Measurements from ENCODE around the gene PTPRM.

Gene PTPRM

GRCh38 chr18:8003878-8004675 lies 437.0 kb downstream of the PTPRM start:
- no peak for DNase-seq (ENCODE audit: low spot score)

DNA sequence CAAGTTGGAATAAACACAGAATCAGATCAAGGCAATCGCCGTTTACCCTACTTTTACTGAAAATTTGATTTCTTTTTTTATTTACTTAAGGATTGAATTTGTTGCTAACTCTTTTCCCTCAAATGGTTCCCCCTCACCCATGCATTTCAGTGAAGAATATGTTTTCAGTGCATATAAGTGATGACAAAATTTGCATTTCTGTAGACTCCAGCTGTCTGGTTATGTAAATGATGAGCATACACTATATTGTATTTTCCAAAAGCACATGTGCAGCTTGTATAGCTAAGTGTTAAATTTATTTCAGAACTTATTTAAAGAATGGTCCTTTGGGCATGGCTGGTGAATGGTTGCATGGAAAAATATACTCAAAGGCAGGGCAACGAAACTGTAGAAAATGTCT lies 437.7 kb downstream of the PTPRM start:
- DNase-seq (ENCODE audit: low spot score), result no peak

GRCh38 chr18:8005870-8006569 lies 438.9 kb downstream of the PTPRM start:
- no peak for DNase-seq (ENCODE audit: low spot score)

DNA sequence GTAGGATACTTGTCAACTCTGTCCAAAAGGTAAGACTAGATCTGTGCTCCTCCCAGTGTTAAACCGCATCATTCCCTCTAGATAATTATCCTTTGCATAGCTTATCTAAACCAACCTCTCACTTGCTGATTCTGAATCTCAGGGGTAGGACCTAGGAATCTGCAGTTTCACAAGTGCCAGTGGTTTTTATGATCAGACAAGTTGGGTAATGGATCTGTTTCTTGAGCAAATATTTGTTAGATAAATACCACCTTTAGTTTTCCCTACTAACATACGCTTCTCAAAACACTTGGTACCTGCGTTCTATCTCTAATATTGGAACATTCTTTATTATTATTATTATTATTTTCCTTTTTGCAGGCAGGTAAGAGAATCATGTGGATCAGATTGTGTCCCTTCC lies 439.9 kb downstream of the PTPRM start:
- DNase-seq (ENCODE audit: low spot score), result no peak

- DNase-seq (ENCODE audit: low spot score), result no peak
Measured at GRCh38 chr18:8008033-8008432, 440.9 kb downstream of the PTPRM start.

DNA sequence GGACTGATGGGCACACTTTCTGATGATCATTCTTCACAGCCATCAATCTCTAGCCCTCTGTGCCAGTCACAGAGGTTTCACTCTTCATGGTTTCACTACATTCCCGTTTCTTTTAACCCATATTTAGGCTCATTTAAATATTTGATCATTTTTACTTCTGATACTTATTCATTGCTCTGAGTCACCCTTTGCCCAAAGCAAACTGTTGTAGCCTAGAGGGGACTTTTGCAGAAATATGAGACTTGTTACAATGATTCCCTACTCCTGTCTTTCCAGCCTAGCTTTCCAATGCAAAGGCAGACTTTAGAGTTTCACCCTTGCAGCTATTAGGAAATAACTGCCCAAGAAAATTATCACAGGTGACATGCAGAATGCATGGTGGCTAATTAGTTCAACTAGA lies 444.2 kb downstream of the PTPRM start:
- DNase-seq (ENCODE audit: low spot score), result no peak

- no peak for DNase-seq (ENCODE audit: low spot score)
Measured at GRCh38 chr18:8011906-8012305, 444.8 kb downstream of the PTPRM start.

DNA sequence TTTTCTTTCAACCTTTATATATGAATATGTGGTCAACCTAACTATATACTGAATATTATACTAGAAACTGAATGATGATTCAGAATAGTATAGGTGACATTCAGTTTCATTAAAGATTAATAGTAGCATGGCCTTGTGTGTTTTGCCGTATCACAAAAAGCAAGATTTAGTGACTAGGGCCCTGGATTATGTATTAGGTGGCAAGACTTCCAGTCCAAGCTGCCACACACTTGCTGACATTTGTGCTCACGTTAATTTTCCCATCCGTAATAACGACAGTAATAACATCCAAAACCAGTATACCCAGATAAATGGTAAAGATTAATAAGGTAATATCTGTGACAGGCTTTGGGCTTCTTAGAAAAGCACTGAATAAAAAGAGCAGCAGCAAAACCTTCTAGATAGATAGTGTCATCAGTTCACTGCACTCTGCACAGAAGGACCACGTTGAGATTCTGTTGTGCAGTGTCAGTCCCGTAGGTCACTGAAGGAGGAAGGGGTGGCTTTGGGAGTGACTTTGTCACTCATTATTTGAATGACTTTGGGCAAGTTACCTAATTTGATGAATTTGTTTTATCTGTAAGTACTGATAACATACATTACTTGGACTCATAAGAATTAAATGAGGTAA lies 451.7 kb downstream of the PTPRM start:
- DNase-seq (ENCODE audit: low spot score), result no peak

GRCh38 chr18:8019600-8019999 lies 452.5 kb downstream of the PTPRM start:
- no peak for DNase-seq (ENCODE audit: low spot score)

GRCh38 chr18:8020132-8020846 lies 453.2 kb downstream of the PTPRM start:
- no peak for DNase-seq (ENCODE audit: low spot score)

DNA sequence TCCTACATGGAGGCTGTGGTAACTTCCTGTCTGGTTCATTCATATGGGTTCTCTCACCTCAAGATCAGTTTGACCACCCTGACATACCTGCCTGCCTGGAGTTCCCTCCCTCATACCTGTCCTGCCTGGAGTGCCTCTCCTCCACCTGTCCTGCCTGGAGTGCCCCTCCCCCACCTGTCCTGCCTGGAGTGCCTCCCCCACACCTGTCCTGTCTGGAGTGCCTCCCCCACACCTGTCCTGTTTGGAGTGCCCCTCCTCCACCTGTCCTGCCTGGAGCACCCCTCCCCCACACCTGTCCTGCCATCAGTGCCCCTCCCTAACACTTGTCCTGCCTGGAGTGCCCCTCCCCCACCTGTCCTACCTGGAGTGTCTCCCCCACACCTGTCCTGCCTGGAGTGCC lies 461.9 kb downstream of the PTPRM start:
- DNase-seq (ENCODE audit: low spot score), result no peak

DNA sequence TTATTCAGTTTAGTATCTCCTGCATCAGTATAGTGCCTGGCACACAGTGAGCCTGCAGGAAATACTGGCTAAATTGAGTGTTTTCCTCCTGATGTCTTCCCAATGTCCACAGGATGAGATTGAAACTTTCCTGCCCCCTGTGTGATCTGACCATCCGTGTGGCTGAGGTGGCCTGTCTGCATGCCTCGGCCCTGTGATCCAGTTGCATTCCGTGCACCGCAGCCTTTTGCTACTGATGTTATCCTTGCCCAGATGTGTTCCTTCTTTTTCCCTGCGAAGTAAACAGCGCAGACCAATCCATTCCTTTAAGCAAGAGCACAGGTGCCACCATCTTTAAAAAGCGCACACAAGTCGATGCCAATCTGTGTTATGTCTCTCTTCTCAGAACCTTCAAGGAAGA lies 462.6 kb downstream of the PTPRM start:
- DNase-seq (ENCODE audit: low spot score), result no peak

DNA sequence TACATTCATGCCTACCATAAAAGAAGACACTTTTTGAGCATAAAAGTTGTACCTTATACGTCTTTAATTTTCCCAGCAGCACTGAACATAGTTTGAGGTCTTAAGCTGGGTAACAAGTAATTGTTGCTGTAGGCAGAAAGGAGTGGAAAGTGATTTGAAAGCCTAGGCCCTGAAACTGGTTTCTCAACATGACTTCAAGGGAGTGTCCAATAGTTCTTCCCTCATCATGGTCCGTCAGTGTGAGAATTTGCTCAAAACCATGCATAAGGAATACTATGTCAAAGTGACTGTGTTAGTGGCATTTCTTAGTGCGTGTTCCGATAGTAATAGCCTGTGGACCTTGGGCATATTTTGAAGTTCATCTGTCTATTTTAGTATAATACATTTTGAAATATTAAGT lies 463.1 kb downstream of the PTPRM start:
- no peak for DNase-seq (ENCODE audit: low spot score)

GRCh38 chr18:8031496-8031895 lies 464.4 kb downstream of the PTPRM start:
- DNase-seq (ENCODE audit: low spot score), result no peak

DNA sequence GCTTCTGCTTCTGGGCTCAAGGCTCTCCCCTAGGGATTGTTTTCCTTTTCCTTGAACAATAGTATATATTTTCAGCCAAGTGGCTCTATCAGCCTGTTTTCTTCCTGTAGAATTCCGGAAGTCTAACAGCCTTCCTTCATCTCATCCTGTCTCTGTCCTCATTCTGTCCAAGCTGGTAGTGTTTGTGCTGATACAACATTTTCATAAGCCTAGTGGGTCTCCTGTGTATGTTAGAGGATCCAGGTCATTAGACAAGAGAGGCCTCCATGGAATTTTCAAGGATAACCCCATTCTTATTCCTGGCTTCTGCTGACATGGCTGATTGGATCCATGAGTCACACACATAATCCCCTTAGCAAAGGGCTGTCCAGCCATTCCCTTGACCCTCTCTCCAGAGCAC lies 467.6 kb downstream of the PTPRM start:
- no peak for DNase-seq (ENCODE audit: low spot score)

GRCh38 chr18:8036551-8036950 lies 469.4 kb downstream of the PTPRM start:
- no peak for DNase-seq (ENCODE audit: low spot score)

GRCh38 chr18:8037296-8037695 lies 470.2 kb downstream of the PTPRM start:
- no peak for DNase-seq (ENCODE audit: low spot score)

DNA sequence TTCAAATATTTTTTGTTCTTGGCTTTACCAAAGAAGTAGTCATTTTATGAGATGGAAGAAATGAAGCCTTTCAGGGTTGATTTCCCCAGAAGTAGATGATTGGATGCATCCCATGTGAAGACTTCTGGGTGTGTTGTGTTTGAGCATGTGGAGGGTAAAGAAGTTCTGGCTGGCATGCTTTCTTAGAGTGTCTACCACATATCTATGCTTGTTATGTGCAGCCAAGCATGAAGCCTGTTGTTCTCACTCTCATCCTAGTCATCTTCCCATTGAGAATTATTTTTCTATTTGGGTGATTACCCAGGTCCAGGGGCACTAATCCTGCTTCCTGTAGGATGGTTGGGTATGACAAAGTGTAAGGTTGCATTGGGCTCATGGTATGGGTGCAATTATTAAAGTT lies 472.9 kb downstream of the PTPRM start:
- DNase-seq (ENCODE audit: low spot score), result no peak

DNA sequence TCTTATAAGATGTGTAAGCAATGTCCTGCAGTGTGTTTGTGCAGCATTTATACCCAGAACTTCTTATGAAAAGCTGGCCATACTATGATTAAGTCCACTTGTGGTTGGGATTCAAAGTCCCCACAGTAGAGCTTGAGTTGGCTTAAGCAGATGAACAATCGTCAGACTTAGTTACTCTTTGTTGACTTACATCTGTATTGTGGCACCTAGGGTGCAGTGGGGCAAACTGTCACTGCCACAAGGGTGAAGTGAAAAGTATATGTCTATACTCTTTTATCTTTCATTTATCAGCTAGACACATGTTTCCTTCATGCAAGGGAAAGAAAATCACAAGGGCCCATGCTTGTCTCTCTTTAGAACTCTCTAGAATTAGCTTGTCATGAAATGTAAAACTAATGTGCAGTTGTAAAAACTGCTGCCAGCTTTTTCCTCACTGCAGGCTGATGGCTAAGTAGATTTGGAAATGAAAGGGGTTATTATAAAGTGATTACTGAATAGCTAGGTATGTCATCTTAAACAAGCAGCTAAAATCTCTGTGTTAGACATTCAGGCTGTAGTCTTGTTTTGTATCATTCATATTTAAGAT lies 474.5 kb downstream of the PTPRM start:
- no peak for DNase-seq (ENCODE audit: low spot score)

DNA sequence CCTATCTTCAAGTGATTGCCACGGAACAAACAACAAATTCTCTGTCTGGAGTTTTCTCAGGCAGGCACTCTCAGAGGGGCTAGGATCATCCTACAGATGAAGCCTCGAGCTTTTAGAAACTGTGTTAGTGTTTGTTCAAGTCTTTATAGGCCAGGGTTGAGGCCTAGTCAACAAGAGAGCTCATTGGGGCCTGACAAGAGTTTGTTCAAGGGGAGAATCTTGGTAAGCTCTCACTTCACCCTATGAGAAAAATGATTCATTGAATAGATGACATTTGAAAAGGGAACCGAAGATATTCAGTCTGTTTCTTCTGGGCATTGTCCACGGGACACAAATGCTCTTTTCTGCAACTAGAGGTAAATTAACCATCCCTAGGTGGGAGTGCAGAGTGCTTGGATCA lies 476.9 kb downstream of the PTPRM start:
- no peak for DNase-seq (ENCODE audit: low spot score)

DNA sequence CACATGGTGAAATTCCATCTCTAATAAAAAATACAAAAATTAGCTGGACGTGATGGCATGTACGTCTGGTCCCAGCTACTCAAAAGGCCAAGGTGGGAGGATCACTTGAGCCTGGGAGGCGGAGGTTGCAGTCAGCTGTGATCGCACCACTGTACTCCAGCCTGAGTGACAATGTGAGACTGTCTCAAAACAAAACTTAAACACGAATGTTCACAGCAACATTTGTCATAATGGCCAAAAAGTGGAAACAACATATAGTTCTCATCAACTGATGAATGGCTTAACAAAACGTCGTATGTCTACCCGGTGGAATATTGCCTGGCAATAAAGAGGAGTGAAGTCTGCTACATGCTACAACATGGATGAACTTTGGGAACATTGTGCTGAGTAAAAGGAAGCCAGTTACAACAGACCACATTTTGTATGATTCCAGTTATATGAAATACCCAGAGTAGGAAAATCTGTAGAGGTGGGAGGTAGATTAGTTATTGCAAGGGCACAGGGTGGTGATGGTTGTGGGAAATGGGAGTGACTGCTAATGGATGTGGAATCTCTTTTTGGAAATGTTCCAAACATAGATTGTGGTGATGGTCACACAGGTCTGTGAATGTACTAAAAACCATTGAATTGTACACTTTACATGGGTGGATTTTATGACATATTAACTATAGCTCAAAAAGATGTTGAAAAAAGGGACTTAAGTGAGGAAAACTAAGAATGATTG lies 478.2 kb downstream of the PTPRM start:
- DNase-seq (ENCODE audit: low spot score), result no peak

DNA sequence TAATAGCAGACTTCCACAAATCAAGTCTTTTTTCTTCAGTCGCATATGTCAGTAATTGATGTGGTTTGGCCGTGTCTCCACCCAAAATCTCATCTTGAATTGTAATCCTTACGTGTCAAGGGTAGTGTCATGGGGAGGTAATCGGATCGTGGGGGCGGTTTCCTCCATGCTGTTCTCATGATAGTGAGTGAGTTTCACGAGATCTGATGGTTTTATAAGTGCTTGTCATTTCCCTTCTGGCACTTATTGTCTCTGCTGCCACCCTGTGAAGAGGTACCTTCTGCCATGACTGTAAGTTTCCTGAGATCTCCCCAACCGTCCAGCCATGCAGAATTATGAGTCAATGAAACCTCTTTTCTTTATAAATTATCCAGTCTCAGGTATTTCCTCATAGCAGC lies 478.8 kb downstream of the PTPRM start:
- DNase-seq (ENCODE audit: low spot score), result no peak
